ENCODE measurements around the gene UGT1A10. TPM values are rescaled to one million over a fixed set of nuclear protein-coding genes. Genes with fewer than 3 reads are reported as not detected.

Gene UGT1A10
- total and polyA plus RNA-seq, 2 of the 13 experiments (the other 11 are each of a cell fraction or from before 2014, with no cell fraction given), result not detected

GRCh38 chr2:233736868-233737653 lies 100.8 kb downstream of the UGT1A10 start (continued):
- TF ChIP-seq ZNF281 (CRISPR knock-in tag; IDR thresholded peaks at IDR 0.05; ENCODE audit: borderline replicate concordance) (0 out of 2 replicates have a peak, but pooled peaks have one; percentile 5), FOXK2 (IDR thresholded peaks at IDR 0.05) (peak; percentile 60; the same call in 1 of the 2 replicates), RNF219 (CRISPR knock-in tag; IDR thresholded peaks at IDR 0.05) (peak; percentile 8; the same call in 1 of the 2 replicates), IRF9 (CRISPR knock-in tag; IDR thresholded peaks at IDR 0.05; ENCODE audit: borderline replicate concordance) (peak; percentile 28; the same call in 1 of the 2 replicates), ZBTB33 (CRISPR knock-in tag; IDR thresholded peaks at IDR 0.05) (0 out of 2 replicates have a peak, but pooled peaks have one; percentile 10), ATF6 (CRISPR knock-in tag; conservative IDR thresholded peaks at IDR 0.05) (peak; percentile 76; the same call in 1 of the 2 replicates), ZNF124 (CRISPR knock-in tag; IDR thresholded peaks at IDR 0.05) (0 out of 2 replicates have a peak, but pooled peaks have one; percentile 21)
- TF ChIP-seq, protein P1, sequence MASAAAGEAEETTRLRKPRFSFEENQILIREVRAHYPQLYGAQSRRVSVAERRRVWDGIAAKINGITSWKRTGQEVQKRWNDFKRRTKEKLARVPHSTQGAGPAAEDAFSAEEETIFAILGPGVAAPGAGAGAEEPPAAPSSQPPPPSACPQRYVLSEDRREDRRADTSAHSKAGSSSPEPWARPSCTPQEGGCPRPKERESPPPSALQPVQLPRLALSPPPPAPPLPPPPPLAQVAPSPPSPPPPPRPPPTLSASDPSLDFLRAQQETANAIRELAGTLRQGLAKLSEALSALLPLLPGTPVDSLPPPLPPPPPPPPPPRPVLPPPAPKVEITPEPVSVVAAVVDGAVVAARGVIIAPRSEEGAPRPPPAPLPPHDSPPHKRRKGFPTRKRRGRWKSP (CRISPR knock-in tag; IDR thresholded peaks at IDR 0.05), result 0 out of 2 replicates have a peak, but pooled peaks have one; percentile 15
- TF ChIP-seq, protein P2, sequence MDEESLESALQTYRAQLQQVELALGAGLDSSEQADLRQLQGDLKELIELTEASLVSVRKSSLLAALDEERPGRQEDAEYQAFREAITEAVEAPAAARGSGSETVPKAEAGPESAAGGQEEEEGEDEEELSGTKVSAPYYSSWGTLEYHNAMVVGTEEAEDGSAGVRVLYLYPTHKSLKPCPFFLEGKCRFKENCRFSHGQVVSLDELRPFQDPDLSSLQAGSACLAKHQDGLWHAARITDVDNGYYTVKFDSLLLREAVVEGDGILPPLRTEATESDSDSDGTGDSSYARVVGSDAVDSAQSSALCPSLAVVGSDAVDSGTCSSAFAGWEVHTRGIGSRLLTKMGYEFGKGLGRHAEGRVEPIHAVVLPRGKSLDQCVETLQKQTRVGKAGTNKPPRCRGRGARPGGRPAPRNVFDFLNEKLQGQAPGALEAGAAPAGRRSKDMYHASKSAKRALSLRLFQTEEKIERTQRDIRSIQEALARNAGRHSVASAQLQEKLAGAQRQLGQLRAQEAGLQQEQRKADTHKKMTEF (CRISPR knock-in tag; IDR thresholded peaks at IDR 0.05), result peak; percentile 76
